ENCODE data around the gene ZDHHC18. TPM values are rescaled to one million over a fixed set of nuclear protein-coding genes. Genes with fewer than 3 reads are reported as not detected.

Gene ZDHHC18
- 10.3 and 16.4 TPM in 2 replicates for total RNA-seq

GRCh38 chr1:26826261-26827105, at the start of gene ZDHHC18:
TSS of gene ZDHHC18 (plus strand) at chr1:26826688. CDS start at chr1:26826805, 117 bp downstream.
- H3K4me3 ChIP-seq (ENCODE audit: low read depth, low read length): peak within 1 kb of the TSS; percentile 74
- peak; percentile 43 for TF ChIP-seq CTCF (IDR thresholded peaks at IDR 0.05; ENCODE audit: insufficient read depth, low read depth, low read length)
- no peak for DNase-seq (ENCODE audit: low read depth)

GRCh38 chr1:26779098-26779668, 47.3 kb upstream of the ZDHHC18 start:
- DNase-seq (ENCODE audit: low read depth): no peak
- no peak for TF ChIP-seq CTCF (IDR thresholded peaks at IDR 0.05; ENCODE audit: insufficient read depth, low read depth, low read length)
- no peak overlapping the region for H3K4me3 ChIP-seq (ENCODE audit: low read depth, low read length)

GRCh38 chr1:26780344-26780957, 46.0 kb upstream of the ZDHHC18 start:
- TF ChIP-seq CTCF (IDR thresholded peaks at IDR 0.05; ENCODE audit: insufficient read depth, low read depth, low read length): no peak
- DNase-seq (ENCODE audit: low read depth): no peak
- no peak overlapping the region for H3K4me3 ChIP-seq (ENCODE audit: low read depth, low read length)

GRCh38 chr1:26781206-26781825, 45.2 kb upstream of the ZDHHC18 start:
- H3K4me3 ChIP-seq (ENCODE audit: low read depth, low read length): no peak overlapping the region
- no peak for DNase-seq (ENCODE audit: low read depth)
- no peak for TF ChIP-seq CTCF (IDR thresholded peaks at IDR 0.05; ENCODE audit: insufficient read depth, low read depth, low read length)

- no peak for TF ChIP-seq CTCF (IDR thresholded peaks at IDR 0.05; ENCODE audit: insufficient read depth, low read depth, low read length)
- no peak for DNase-seq (ENCODE audit: low read depth)
- H3K4me3 ChIP-seq (ENCODE audit: low read depth, low read length): no peak overlapping the region
Observed at GRCh38 chr1:26782521-26783212, 43.8 kb upstream of the ZDHHC18 start.

- DNase-seq (ENCODE audit: low read depth): no peak
- no peak overlapping the region for H3K4me3 ChIP-seq (ENCODE audit: low read depth, low read length)
- no peak for TF ChIP-seq CTCF (IDR thresholded peaks at IDR 0.05; ENCODE audit: insufficient read depth, low read depth, low read length)
Observed at GRCh38 chr1:26783646-26784022, 42.9 kb upstream of the ZDHHC18 start.

Data from fibroblast of villous mesenchyme (primary cell).